ENCODE data around the gene TJP1. TPM values are rescaled to one million over a fixed set of nuclear protein-coding genes. Genes with fewer than 3 reads are reported as not detected.
"Not testable (repeated sequence)": the region's sequence is repeated elsewhere in the genome, so short reads cannot be mapped to it uniquely, and the experiment has no call there.

Gene TJP1
- total RNA-seq, 1 donor from 2014 or later = 465 TPM

DNA sequence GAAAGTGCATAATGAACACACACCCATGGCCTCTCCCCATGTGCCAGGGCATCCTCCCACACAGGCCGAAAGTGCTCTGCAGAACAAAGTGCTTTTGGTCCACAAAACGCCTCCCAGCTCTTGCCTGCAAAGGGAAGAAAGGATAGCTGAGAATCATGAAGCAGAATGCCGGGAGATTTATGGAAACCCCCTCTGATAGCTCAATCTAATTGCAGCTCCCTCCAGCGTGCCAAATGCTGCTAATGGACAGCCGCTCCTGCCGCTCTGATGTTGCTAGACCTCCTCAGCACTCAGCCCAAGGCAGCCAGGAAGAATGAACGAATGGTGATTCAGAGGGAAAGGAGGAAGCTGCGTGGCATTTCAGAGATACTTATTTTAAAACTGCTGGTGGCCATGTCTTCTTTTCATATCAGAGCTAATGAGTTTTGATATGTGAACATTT, 145.3 kb downstream of the TJP1 start:
- intact Hi-C loops (cut with DNase I) = no loop called here
- DNase-seq (ENCODE audit: low spot score) (no peak), ATAC-seq (no peak)

DNA sequence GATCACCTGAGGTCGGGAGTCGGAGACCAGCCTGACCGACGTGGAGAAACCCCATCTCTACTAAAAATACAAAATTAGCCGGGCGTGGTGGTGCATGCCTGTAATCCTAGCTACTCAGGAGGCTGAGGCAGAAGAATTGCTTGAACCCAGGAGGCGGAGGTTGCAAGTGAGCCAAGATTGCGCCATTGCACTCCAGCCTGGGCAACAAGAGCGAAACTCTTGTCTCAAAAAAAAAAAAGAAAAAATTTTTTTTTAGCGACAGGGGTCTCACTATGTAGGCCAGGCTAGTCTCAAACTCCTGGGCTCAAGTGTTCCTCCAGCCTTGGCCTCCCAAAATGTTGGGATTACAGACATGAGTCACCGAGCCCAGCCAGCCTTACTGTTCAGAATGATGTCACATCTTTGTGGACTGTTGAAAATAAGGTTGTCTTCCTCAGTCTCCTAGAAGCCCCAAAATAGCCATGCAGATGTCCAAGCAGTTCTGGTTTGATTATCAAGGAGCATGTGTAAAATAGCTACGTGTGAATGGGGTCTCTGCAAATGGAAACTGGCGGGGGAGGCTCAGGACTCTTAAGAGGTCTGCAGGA, 145.8 kb downstream of the TJP1 start:
- DNase-seq (ENCODE audit: low spot score); intact Hi-C loops (cut with DNase I); ATAC-seq: not testable (repeated sequence)

DNA sequence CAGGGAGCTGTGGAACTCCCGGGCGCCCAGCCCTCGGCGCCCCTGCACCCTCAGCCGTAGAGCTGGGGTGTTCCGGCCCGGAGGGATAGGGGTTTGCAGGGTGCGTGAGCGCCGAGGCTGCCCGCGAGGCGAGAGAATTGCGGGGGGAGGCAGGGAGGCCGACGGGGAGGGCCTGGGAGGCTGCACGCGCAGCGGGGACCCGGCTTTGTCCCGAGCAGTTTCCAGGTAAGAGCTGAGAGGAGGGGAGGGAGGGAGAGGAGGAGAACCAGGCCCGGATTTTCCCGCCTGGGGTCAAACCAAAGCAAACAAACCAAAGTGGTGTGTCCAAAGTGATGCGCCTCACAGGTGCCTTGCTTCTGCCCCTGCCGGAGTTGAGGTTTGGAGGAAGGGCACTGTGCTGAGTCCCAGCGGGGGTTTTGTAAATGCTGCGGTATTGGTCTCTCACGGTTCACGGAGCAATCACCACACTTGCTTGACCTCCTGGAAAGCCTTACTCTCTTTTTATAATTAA, 146.4 kb downstream of the TJP1 start:
- DNase-seq (ENCODE audit: low spot score) (no peak), ATAC-seq (no peak)
- intact Hi-C loops (cut with DNase I) = no loop called here

- intact Hi-C loops (cut with DNase I) = no loop called here
- peak; percentile 27 for ATAC-seq
- DNase-seq (ENCODE audit: low spot score) = no peak
Measured at GRCh38 chr15:29674661-29675533, 147.4 kb downstream of the TJP1 start.

- intact Hi-C loops (cut with DNase I) = no loop called here
- no peak for ATAC-seq
- no peak for DNase-seq (ENCODE audit: low spot score)
Measured at GRCh38 chr15:29672923-29673809, 149.1 kb downstream of the TJP1 start.

- DNase-seq (ENCODE audit: low spot score) = no peak
Measured at GRCh38 chr15:29672446-29672845, 149.8 kb downstream of the TJP1 start.

GRCh38 chr15:29672046-29672445, 150.2 kb downstream of the TJP1 start:
- intact Hi-C loops (cut with DNase I); DNase-seq (ENCODE audit: low spot score); ATAC-seq: not testable (repeated sequence)

More at GRCh38 chr15:29672446-29672845, 149.8 kb downstream of the TJP1 start:
- ATAC-seq = no peak
- intact Hi-C loops (cut with DNase I) = no loop called here

DNA sequence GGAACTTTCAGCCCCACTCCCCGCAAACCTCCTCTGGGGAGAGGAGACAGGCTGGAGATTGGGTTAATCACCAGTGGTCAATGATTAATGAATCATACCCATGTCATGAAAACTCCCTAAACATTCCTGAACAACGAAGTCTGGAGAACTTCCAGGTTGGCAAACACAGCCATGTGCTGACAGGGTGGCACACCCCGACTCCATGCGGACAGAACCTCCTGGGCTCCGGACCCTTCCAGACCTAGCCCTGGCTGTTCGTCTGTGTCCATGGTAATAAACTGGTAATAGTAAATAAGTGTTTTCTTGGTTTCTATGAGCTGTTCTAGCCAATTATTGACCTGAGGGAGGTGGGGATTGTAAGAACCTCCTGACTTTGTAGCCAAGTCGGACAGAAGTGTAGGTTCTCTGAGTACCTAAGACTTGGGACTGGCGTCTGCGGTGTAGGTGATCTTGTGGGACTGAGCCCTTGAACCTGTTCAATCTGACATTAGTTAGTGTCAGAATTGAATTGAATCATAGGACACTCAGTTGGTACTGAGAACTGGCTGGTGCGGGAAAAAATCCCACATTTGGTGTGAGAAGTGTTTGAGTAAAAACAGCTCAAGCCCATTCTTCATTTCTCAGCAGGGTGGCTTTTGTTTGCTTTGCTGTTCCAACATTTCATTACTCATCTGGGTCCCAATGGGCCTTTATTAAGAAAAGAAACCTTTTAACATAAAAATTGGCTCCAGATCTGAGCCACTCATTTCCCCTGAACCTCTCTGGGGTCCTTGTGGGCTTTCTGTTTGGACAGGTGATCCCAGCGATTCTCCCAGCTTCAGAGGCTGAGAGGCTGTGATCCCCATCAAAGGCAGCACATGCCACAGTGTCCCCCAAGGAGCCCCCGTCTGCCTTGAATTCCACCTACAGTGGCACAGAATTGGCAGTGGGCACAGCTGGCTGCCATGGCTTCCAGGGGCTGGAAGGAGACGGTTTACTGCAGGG, 151.0 kb downstream of the TJP1 start:
- no peak for DNase-seq (ENCODE audit: low spot score)
- intact Hi-C loops (cut with DNase I) = no loop called here
- no peak for ATAC-seq

DNA sequence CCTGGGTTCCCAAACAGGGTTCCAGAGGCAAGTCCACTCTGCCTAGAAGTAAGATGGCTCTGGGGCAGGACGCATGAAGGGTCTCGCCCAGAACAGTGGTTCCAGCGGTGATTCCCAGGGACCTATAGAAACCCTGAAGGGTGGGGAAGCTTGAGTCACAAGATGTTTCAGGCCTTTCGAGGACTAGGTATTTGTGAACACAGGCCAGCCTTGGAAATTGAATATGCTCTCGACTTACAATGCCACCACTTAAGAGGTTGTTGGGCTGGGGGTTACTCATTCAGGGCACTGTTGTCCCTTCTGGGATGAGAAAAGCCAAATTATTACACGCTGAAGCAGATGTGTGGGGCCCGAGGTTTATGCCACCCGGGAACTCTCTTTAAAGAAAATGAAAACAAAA, 152.0 kb downstream of the TJP1 start:
- no peak for ATAC-seq
- intact Hi-C loops (cut with DNase I) = no loop called here
- no peak for DNase-seq (ENCODE audit: low spot score)

DNA sequence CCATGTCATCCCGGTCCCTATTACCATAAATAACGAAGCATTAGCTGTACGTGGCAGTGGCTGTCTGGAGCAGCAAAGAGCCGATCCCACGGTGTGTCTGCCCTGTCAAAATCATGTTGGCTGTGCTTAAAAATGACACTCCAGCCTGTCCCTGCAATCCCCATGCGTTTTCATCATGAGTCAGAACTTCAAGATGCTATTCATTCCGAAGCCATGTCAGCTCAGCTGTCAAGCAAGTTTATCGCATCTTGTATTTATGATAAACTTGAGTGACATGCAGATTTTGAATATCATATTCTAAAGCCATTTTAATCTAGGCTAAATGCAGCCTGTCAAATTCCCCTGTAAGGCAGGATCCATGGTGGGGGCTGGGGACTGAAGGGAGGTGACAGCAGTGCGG, 152.4 kb downstream of the TJP1 start:
- no peak for DNase-seq (ENCODE audit: low spot score)
- intact Hi-C loops (cut with DNase I) = loop anchor here (10.0 kb wide), 1 partner anchor 65 kb away; no protein-coding TSS in a partner anchor
- no peak for ATAC-seq

- DNase-seq (ENCODE audit: low spot score) = no peak
- intact Hi-C loops (cut with DNase I) = loop anchor here (10.0 kb wide), 1 partner anchor 63 kb away; no protein-coding TSS in a partner anchor
- ATAC-seq = peak; percentile 66
Measured at GRCh38 chr15:29668120-29668602, 154.1 kb downstream of the TJP1 start.

- DNase-seq (ENCODE audit: low spot score) (no peak), ATAC-seq (no peak)
- intact Hi-C loops (cut with DNase I) = loop anchor here (10.0 kb wide), 1 partner anchor 61 kb away; no protein-coding TSS in a partner anchor
Measured at GRCh38 chr15:29666241-29666640, 156.0 kb downstream of the TJP1 start.

DNA sequence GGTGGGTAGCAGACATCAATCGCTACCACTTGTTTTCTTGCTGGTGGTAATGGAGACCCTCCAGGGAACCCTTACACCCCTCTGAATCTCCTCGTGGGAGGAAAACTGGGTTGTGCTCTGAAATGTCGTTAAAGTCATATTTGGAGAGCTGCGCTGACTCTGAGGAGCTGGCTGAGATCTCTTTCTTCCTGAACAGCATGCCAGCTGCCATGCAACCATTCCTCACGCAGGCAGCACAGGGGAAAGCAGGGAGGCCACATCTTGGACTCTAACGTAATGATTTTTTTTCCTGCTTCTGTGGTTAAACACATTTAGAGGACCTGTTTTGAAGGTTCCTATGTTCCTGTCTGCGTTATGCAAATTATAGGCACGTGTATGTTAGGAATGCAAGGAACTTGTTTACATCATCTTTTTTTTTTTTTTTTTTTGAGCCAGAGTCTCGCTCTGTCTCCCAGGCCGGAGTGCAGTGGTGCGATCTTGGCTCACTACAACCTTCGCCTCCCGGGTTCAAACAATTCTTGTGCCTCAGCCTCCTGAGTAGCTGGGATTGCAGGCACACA, 156.7 kb downstream of the TJP1 start:
- intact Hi-C loops (cut with DNase I) = loop anchor here (10.0 kb wide), 1 partner anchor 61 kb away; no protein-coding TSS in a partner anchor
- DNase-seq (ENCODE audit: low spot score) (no peak), ATAC-seq (no peak)

DNA sequence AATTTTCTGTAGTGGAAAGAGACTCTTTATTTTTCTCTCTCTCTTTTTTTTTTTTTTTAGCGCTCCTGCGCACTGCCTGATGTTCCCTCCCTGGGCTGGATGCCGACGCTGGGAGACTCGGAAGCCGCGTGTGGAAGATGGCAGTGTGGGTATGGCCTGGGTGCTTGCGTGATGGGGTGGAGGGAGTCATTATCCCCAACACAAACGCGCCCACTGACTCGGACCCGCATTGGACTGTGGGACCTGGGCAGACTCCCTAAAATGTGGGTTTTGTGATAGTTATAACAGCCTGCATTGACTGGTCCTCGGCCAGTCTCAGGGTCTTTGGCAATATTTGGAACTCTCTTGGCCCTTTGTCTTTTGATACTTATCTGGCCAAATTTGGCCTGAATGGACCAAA, 157.9 kb downstream of the TJP1 start:
- DNase-seq (ENCODE audit: low spot score) = no peak
- intact Hi-C loops (cut with DNase I) = loop anchor here (10.0 kb wide), 1 partner anchor 60 kb away; no protein-coding TSS in a partner anchor
- no peak for ATAC-seq

DNA sequence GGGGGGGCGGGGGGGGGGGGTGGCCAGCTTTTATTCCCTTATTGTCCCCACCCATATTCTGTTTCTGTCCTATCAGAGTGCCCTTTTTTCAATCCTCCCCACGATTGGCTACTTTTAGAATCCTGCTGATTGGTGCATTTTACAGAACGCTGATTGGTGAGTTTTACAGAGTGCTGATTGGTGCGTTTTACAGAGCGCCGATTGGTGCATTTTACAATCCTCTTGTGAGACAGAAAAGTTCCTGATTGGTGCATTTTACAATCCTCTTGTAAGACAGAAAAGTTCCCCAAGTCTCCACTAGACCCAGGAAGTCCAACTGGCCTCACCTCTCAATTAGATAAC, 164.8 kb downstream of the TJP1 start:
- intact Hi-C loops (cut with DNase I); ATAC-seq; DNase-seq (ENCODE audit: low spot score): not testable (repeated sequence)

DNA sequence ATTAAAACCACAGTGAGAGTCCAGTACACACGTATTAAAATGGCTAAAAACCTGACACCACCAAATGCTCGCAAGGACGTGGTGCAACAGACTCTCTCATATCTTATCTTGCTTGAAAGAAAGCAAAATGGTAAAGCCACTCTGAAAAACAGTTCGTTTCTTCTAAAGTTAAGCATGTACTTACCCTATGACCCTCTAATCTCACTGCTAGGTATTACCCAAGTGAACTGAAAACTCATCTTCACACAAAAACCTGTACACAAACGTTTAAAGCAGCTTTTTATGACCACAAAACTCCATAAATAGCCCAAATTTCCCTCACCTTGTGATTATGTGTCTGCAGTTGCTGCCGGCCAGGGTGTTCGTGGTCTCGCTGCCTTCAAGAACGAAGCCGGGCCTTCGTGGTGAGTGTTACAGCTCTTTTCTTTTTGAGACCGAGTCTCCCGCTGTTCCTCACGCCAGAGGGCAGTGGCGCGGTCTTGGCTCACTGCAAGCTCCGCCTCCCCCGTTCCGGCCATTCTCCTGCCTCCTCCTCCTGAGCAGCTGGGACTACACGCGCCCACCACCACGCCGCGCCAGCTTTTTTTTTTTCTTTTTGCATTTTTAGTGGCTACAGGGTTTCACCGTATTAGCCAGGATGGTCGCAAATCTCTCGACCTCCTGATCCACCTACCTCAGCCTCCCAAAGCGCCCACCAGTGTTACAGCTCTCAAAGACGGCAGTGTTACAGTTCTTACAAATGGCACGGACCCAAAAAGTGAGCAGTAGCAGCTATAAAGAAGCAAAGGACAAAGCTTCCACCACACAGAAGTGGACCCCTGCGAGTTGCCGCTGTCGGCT, 165.4 kb downstream of the TJP1 start:
- intact Hi-C loops (cut with DNase I) = no loop called here
- no peak for DNase-seq (ENCODE audit: low spot score)

DNA sequence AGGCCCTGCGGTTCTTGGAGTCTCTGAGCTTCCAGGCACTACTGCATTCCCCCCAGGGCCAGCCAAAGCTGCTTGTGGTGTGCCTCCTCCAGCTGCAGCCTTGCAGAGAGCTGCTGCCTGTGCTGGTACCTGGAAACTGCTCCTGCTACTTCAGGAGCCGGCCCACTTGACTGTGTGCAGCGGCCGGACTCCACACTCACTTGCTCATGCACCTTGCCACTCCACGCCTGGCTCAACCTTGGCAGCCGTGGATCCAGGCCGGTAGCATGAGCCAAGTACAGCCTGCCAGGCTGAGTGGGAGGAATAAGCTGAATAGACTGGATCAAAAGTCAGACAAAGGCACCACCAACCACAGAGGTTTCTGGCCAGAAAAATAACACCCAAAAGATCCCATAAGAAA, 169.7 kb downstream of the TJP1 start:
- DNase-seq (ENCODE audit: low spot score) = no peak
- no peak for ATAC-seq
- intact Hi-C loops (cut with DNase I) = no loop called here

More for the DNA sequence above, 165.4 kb downstream of the TJP1 start:
- ATAC-seq = no peak

Data from sciatic nerve (tissue), 2 donors.